Stimulated activated CD8-positive, alpha-beta memory T cell treated with anti-CD3 and anti-CD28 coated beads, Interleukin-15, amount 100 ng/mL, for 1 hour (primary cell): ENCODE data around the gene SLIT1.

ENCODE experiments used
- DNase-seq: peaks from one replicate; pipeline ENCODE4 v3.0.0-alpha.2; 2020; ENCODE audit warnings: low read depth

Gene SLIT1

GRCh38 chr10:97200616-97201015 lies 14.9 kb upstream of the SLIT1 start:
- DNase-seq, result no peak

- no peak for DNase-seq
Observed at GRCh38 chr10:97199152-97199551, 13.4 kb upstream of the SLIT1 start.

- no peak for DNase-seq
Observed at GRCh38 chr10:97197030-97197500, 11.3 kb upstream of the SLIT1 start.

- peak; percentile 32 for DNase-seq
Observed at GRCh38 chr10:97196223-97197029, 10.7 kb upstream of the SLIT1 start.

GRCh38 chr10:97195706-97196222 lies 10.0 kb upstream of the SLIT1 start:
- DNase-seq, result no peak

- no peak for DNase-seq
Observed at GRCh38 chr10:97192952-97193435, 7.2 kb upstream of the SLIT1 start.

- no peak for DNase-seq
Observed at GRCh38 chr10:97190450-97190849, 4.7 kb upstream of the SLIT1 start.

- no peak for DNase-seq
Observed at GRCh38 chr10:97188261-97188711, 2.5 kb upstream of the SLIT1 start.

GRCh38 chr10:97186911-97187310 lies 1.2 kb upstream of the SLIT1 start:
- no peak for DNase-seq

- no peak for DNase-seq
Observed at GRCh38 chr10:97184971-97185325, 811 bp downstream of the SLIT1 start.

- no peak for DNase-seq
Observed at GRCh38 chr10:97183314-97183713, 2.4 kb downstream of the SLIT1 start.

GRCh38 chr10:97182288-97182990 lies 3.3 kb downstream of the SLIT1 start:
- no peak for DNase-seq

GRCh38 chr10:97180986-97181385 lies 4.8 kb downstream of the SLIT1 start:
- no peak for DNase-seq

GRCh38 chr10:97180363-97180755 lies 5.4 kb downstream of the SLIT1 start:
- DNase-seq, result no peak

- no peak for DNase-seq
Observed at GRCh38 chr10:97179731-97180362, 5.9 kb downstream of the SLIT1 start.

GRCh38 chr10:97179311-97179710 lies 6.4 kb downstream of the SLIT1 start:
- DNase-seq, result no peak

GRCh38 chr10:97178074-97178473 lies 7.7 kb downstream of the SLIT1 start:
- DNase-seq, result no peak

- no peak for DNase-seq
Observed at GRCh38 chr10:97176226-97176625, 9.5 kb downstream of the SLIT1 start.

GRCh38 chr10:97175586-97175985 lies 10.2 kb downstream of the SLIT1 start:
- no peak for DNase-seq

- DNase-seq, result no peak
Observed at GRCh38 chr10:97174941-97175340, 10.8 kb downstream of the SLIT1 start.

GRCh38 chr10:97174276-97174775 lies 11.4 kb downstream of the SLIT1 start:
- no peak for DNase-seq

- no peak for DNase-seq
Observed at GRCh38 chr10:97173036-97173435, 12.7 kb downstream of the SLIT1 start.
